GM19240 (cell line): ENCODE measurements around the gene ATP2B3.

Experiments used
- DNase-seq: peaks from one replicate; pipeline ENCODE4 v3.0.0; 2011; ENCODE audit warnings: low spot score; ENCODE audit not compliant: insufficient read length

The ATP2B3 gene

GRCh38 chrX:153488231-153488914, 29.1 kb upstream of the ATP2B3 start:
- DNase-seq: no peak

GRCh38 chrX:153490217-153490930, 27.1 kb upstream of the ATP2B3 start:
- no peak for DNase-seq

- no peak for DNase-seq
These were observed 26.0 kb upstream of the ATP2B3 start for GRCh38 chrX:153491351-153491914.

- no peak for DNase-seq
These were observed 25.5 kb upstream of the ATP2B3 start for GRCh38 chrX:153491918-153492317.

- no peak for DNase-seq
These were observed 24.9 kb upstream of the ATP2B3 start for GRCh38 chrX:153492543-153492942.

GRCh38 chrX:153493085-153493484, 24.4 kb upstream of the ATP2B3 start:
- DNase-seq: no peak

GRCh38 chrX:153494061-153494460, 23.4 kb upstream of the ATP2B3 start:
- no peak for DNase-seq

GRCh38 chrX:153494541-153495361, 22.7 kb upstream of the ATP2B3 start, which contains the start of gene BGN:
Gene BGN, plus strand, starts transcription at chrX:153494980. Its CDS starts 9,652 bp downstream, at chrX:153504632.
- no peak for DNase-seq

GRCh38 chrX:153495362-153495751, 22.1 kb upstream of the ATP2B3 start:
- DNase-seq: no peak

GRCh38 chrX:153495903-153496589, 21.4 kb upstream of the ATP2B3 start:
- DNase-seq: no peak

GRCh38 chrX:153496590-153496959, 20.9 kb upstream of the ATP2B3 start:
- DNase-seq: no peak

- no peak for DNase-seq
These were observed 19.0 kb upstream of the ATP2B3 start for GRCh38 chrX:153498453-153498852.

- DNase-seq: no peak
These were observed 18.1 kb upstream of the ATP2B3 start for GRCh38 chrX:153499341-153499740.

GRCh38 chrX:153499876-153500275, 17.6 kb upstream of the ATP2B3 start:
- no peak for DNase-seq

GRCh38 chrX:153500676-153501280, 16.7 kb upstream of the ATP2B3 start:
- DNase-seq: no peak

- no peak for DNase-seq
These were observed 15.9 kb upstream of the ATP2B3 start for GRCh38 chrX:153501530-153501929.

- DNase-seq: no peak
These were observed 15.3 kb upstream of the ATP2B3 start for GRCh38 chrX:153502131-153502530.

GRCh38 chrX:153502796-153503195, 14.6 kb upstream of the ATP2B3 start:
- no peak for DNase-seq

GRCh38 chrX:153504445-153505016, 12.9 kb upstream of the ATP2B3 start:
- no peak for DNase-seq

GRCh38 chrX:153505361-153505760, 12.1 kb upstream of the ATP2B3 start:
- DNase-seq: no peak
